HG02610 (cell line): Measurements from ENCODE around the gene RELL1.
A peak's percentile ranks its signal among the peaks of the same experiment; 100 is the strongest.

Experiments
- ATAC-seq: cut with Tn5 transposase; IDR thresholded peaks from one replicate; pipeline ENCODE4 v1.9.1; 2021; ENCODE audit warnings: mild to moderate bottlenecking, moderate library complexity; ENCODE audit not compliant: unreplicated experiment

Gene RELL1

DNA sequence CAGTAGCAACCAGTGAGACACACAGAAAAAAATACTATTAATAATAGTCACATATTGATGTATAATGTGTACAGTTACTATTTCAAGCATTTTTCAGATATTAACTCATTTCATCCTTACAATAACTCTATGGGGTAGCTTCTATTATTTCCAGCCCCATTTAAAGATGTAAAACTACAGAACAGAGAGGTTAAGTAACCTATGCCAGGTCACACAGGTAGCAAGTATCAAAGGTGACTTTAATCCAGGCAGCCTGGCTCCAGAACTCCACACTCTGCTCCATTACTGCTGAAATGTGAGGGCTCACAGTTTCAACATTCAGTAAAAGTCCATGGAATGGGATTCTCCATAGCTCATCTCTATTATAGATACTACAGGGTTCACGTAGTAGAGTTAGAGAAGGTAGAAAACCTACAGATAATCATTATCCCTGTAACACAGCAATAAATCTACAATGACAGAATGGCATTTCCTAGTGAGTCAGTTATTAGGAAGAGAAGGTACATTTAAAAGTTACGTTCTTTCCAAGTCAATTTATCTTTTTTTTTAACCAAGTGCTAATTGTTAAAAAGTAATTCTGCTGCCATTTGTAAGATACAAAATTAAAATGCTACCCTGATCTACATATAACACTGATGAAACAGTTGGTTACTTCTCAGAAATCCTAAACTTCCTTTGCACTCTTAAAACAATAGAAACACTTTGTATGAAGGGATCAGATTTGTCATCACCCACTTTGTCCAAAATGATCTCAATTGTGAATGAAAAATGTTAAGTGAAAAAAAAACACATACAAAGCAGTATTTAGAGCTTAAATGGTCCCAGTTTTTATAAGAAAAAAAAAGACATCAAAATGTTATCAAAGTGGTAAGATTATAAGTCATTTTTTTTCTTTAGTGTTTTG lies 18.7 kb downstream of the RELL1 start:
- ATAC-seq, result no peak

DNA sequence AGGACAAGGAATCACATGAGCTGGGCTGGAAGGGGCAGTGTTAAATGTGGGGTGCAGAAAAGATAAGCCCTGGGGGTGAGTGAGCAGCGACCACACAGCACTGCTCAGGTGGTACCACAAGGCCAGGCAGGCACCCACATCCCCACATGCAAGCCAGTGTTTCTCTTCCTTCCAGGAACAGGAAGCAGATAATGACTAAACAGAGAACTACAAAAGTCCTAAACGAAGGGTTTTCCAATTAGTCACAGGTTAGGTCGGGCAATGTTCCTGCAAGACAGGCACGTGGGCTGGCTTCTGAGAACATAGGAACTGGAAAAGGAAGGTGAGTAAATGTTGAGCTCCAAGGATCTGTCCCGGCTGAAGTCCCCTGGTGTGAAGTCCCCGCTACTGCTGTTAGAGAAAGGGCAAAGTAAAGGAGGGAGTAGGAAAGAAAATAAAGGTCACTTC lies 19.5 kb downstream of the RELL1 start:
- peak; percentile 72 for ATAC-seq

GRCh38 chr4:37665333-37666320 lies 20.5 kb downstream of the RELL1 start:
- ATAC-seq, result no peak

- ATAC-seq, result no peak
Measured at GRCh38 chr4:37664696-37665095, 21.5 kb downstream of the RELL1 start.

GRCh38 chr4:37663552-37663951 lies 22.6 kb downstream of the RELL1 start:
- ATAC-seq, result no peak

DNA sequence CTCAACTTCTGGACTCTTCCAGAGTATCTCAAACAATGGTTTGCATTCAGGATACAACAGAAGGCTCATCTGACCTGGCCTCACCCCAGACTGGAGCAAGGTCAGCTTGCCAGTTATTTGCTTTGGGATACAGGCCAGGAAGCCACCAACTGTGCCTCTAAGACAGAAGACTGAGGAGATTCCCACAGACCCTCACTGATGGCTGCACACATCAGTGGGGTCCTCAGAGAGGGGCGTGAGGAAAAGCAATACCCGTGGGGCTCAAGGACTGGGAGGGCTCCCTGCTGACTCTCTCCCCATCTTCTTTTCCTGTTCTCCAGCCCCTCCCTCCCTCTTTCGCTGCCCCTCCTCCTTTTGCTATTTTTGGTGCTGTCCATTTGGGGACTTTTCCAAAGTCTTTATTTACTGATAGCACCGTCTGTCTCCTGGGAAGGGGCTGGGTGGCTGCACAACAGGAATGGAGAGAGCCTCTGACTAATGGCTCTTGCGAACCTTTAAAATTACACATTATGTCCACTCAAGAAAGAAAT lies 23.2 kb downstream of the RELL1 start:
- no peak for ATAC-seq

GRCh38 chr4:37662251-37662650 lies 23.9 kb downstream of the RELL1 start:
- ATAC-seq, result no peak

GRCh38 chr4:37661772-37662171 lies 24.4 kb downstream of the RELL1 start:
- ATAC-seq, result peak; percentile 28

DNA sequence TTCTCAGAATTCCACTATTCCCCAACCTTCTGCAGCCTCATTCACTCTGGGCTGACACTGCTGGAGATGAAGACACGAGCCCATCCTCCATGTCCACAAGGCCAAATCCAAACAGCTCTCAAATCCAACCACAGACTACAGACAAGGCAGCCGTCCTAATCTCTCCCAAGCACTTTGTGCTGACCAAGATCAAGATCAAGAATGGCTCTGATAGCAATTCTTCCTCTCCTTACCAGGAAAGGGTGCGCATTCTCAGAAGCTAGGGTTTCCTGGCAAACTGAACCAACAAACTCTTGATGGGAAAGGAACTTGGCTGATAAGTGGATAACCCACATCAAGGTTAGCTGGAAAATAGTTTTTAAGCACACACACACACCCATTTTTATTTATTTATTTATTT lies 26.5 kb downstream of the RELL1 start:
- no peak for ATAC-seq

DNA sequence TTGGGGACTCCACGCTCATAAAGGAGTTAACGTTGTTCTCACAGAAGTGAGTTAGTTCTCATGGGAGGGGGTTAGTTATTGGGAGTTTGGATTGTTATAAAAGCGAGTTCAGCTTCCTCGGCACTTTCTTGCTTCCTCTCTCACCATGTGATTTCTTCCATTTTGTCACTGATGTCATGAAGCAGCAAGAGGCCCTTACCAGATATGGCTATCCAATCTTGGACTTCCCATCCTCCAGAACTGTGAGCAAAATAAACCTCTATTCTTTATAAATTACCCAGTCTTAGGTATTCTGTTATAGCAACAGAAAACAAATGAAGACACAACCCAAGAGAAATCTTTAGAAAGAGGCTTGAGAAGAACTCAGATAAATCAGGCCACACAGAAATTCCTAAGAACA lies 29.5 kb downstream of the RELL1 start:
- no peak for ATAC-seq

DNA sequence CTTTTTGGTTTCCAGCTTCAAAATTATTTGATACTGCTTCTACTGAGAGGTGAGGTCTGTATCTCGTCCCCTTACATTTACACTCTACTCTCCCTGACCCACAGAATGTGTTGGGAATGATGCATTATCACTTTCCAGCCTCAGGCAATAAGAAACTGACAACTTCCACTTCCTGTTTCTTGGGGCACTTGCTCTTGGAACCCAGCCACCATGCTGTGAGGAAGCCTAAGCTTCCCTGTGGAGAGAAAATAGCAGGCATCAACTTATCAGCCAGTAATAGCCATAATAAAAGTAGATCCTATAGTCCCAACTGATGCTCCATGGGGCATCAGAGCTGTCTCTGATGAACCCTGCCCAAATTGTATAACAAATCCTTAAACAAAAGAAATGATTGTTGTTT lies 32.6 kb downstream of the RELL1 start:
- ATAC-seq, result no peak

- ATAC-seq, result no peak
Measured at GRCh38 chr4:37652747-37653527, 33.2 kb downstream of the RELL1 start.

DNA sequence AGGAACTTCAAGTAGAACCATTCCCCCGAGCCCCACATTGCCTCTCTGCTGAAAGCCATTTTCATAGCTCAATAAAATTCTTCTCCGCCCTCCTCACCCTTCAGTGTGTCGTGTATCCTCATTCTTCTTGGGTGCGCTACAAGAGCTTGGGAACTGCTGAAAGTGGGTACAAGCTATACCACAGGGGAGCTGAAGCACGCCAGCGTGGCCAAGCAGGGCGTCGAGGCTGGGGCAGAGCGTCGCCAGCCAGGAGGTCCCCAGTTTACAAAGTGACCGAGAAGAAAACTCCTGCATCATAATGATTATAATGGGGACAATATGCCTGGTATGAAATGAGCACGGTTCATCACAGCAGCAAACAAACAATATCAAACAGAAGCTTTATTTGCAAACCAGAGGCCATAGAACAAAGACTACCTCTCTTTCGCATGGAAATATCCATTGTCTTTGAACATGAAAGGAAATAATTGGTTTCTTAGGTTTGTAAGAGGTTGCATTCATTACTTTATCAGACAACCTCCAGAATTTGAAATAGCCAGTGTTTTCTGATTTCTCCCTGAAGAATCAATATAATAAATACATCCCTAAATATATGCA lies 34.3 kb downstream of the RELL1 start:
- no peak for ATAC-seq

DNA sequence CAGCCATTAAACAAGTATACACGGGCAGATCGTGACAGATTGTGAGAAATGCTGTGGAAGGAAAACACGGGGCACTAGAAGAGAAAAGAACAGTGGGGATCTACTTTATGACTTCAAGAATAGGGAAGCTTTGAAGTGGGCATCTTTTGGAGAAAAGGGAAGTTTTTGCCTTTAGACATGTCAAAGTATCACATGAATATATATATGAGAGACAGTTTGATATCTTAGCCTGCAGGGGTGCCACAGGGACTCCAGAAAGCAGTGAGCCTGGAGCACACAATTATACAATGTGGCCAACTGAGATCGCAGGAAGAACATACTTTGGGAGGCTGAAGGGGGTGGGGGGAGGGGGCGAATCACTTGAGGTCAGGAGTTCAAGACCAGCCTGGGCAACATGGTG lies 35.7 kb downstream of the RELL1 start:
- ATAC-seq, result no peak

GRCh38 chr4:37649268-37649667 lies 36.9 kb downstream of the RELL1 start:
- no peak for ATAC-seq

GRCh38 chr4:37648084-37648817 lies 37.9 kb downstream of the RELL1 start:
- peak; percentile 39 for ATAC-seq

- ATAC-seq, result no peak
Measured at GRCh38 chr4:37646247-37646646, 39.9 kb downstream of the RELL1 start.

DNA sequence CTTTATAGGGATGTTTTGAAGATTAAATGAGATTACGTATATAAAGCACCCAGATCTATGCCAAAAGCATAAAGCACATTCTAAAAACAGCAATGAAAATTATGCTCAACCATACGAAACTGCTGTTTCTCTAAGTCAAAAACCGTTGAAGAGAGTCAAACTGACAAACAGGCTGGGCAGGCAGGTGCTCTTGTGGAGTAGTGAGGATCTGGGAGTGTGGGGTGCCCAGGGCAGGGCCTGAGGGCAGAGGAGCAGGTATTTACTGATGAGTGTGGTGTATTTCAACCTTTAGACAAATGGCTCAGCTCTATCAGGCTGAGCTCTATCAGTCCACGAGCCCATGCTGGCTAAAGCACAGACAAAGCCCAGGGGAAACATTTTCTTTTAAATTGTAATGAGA lies 40.4 kb downstream of the RELL1 start:
- ATAC-seq, result no peak

- no peak for ATAC-seq
Measured at GRCh38 chr4:37644962-37645361, 41.2 kb downstream of the RELL1 start.
